CD4-positive, alpha-beta T cell (primary cell): ENCODE data around the gene PARP2. TPM values are rescaled to one million over a fixed set of nuclear protein-coding genes. Genes with fewer than 3 reads are reported as not detected.

Experiments used
- ATAC-seq: fragments of 200-7000 bp; cut with Tn5 transposase; one replicate; pipeline ENCODE4 v1.10.0; 2022; ENCODE audit warnings: mild to moderate bottlenecking; ENCODE audit not compliant: poor library complexity
- CTCF ChIA-PET: fragments of 350-600 bp; sonication (Branson Sonifier 250); formaldehyde crosslinking; loops from one replicate; lab custom pipeline; 2021; ENCODE audit warnings: antibody characterized with exemption, inconsistent platforms; lab: Charles Lee
- POLR2A ChIA-PET: fragments of 350-600 bp; sonication (Branson Sonifier 250); formaldehyde crosslinking; loops from one replicate; lab custom pipeline; 2021; ENCODE audit warnings: antibody characterized with exemption, inconsistent platforms; lab: Charles Lee
- DNase-seq, 14 experiments: peaks; one replicate each; pipeline ENCODE4 v3.0.0-alpha.2; 2013 to 2020; ENCODE audit warnings: mixed read lengths in 2 of 14
- H3K27ac ChIP-seq, 2 donors: one replicate each; pipeline versions ENCODE4 v1.5.1 to v1.7.0; 2013; ENCODE audit warnings: low read length in 2 of 2, low read depth in 1 of 2, mild to moderate bottlenecking in 1 of 2
- H3K27me3 ChIP-seq, 2 experiments: 1 replicate in 1 of 2; 2 replicates in 1 of 2; pipeline versions ENCODE4 v1.6.1 to v1.7.0; 2013; ENCODE audit warnings: low read length in 2 of 2, control low read depth in 1 of 2, mild to moderate bottlenecking in 1 of 2, moderate library complexity in 1 of 2; ENCODE audit not compliant: insufficient read depth in 2 of 2, control insufficient read depth in 1 of 2
- H3K36me3 ChIP-seq: one replicate; pipeline ENCODE4 v1.6.1; 2013; ENCODE audit warnings: low read length, control low read depth; ENCODE audit not compliant: insufficient read depth
- H3K4me1 ChIP-seq: one replicate; pipeline ENCODE4 v1.6.1; 2013; ENCODE audit warnings: low read length, control low read depth; ENCODE audit not compliant: insufficient read depth
- H3K4me3 ChIP-seq: one replicate; pipeline ENCODE4 v1.5.1; 2013; ENCODE audit warnings: mild to moderate bottlenecking, low read length, moderate library complexity
- H3K9me3 ChIP-seq, 2 experiments: 1 replicate in 1 of 2; 2 replicates in 1 of 2; pipeline versions ENCODE4 v1.6.1 to v1.7.0; 2013; ENCODE audit warnings: low read length in 2 of 2, mild to moderate bottlenecking in 2 of 2, control low read depth in 1 of 2, moderate library complexity in 1 of 2; ENCODE audit not compliant: control insufficient read depth in 1 of 2, insufficient read depth in 1 of 2
- H3K27ac Mint-ChIP-seq: one replicate; pipeline ENCODE4 v1.8.0; 2020; ENCODE audit warnings: mixed read lengths
- H3K27me3 Mint-ChIP-seq: one replicate; pipeline ENCODE4 v1.8.0; 2021; ENCODE audit warnings: mixed read lengths
- H3K36me3 Mint-ChIP-seq: one replicate; pipeline ENCODE4 v1.8.0; 2021; ENCODE audit warnings: low read depth, mixed read lengths
- H3K4me1 Mint-ChIP-seq: one replicate; pipeline ENCODE4 v1.8.0; 2021; ENCODE audit warnings: low read depth, mixed read lengths
- H3K4me3 Mint-ChIP-seq: one replicate; pipeline ENCODE4 v1.8.0; 2020; ENCODE audit warnings: mild to moderate bottlenecking, mixed read lengths
- H3K9me3 Mint-ChIP-seq: one replicate; pipeline ENCODE4 v1.8.0; 2020; ENCODE audit warnings: mixed read lengths
- CTCF ChIP-seq: fragments of 200-600 bp; IDR thresholded peaks from one replicate; pipeline ENCODE4 v1.8.0; 2022; ENCODE audit warnings: antibody characterized with exemption, mild to moderate bottlenecking
- intact Hi-C, 2 experiments: fragments of 100-400 bp; cut with DNase I in 1 of 2; cut with micrococcal nuclease in 1 of 2; formaldehyde crosslinking; loops; one replicate each; pipeline versions ENCODE4 v1.15.1 to v1.9.0; 2023 to 2025; cut with DNase I, micrococcal nuclease
- total RNA-seq, 174 experiments: library from RNA in 2 of 174; stranded (reverse) in 2 of 174; gene quantifications; one replicate each; pipeline ENCODE4 v1.2.3 and lab custom pipeline; 2021 to 2026

Gene PARP2
- total RNA-seq, 2 experiments from 2014 or later: 16.3 to 20.4 TPM

DNA sequence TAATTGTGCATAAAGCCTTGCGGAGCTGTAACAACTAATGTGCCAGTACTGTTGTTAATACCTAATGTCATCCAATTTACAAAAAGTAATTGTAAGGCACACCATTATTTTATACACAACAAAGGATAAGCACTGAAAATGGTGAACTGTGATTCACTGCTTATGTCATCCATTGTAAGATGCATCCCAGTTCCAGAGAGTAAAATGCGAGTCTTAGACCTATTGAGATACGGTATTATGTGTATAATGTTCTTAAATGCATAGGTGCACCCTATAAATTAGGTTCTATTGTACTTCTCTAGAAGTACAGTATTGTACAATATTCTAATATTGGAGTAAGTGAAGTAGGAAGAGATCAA is 406 bp downstream of the PARP2 start:
- ChIA-PET POLR2A (interaction anchor here (1.0 to 4.0 kb wide), 14 partner anchors 9 to 339 kb away, joined by 3 to 85 read pairs (median 12); partner anchors contain the start of genes APEX1, CCNB1IP1, OSGEP and PIP4P1), CTCF (interaction anchor here (0.6 to 4.0 kb wide), 7 partner anchors 15 to 112 kb away, joined by 3 to 34 read pairs (median 4); partner anchors contain the start of genes TEP1 and TTC5)
- Mint-ChIP-seq H3K27ac (peak overlapping the region; percentile 97), H3K9me3 (no peaks in the 10 kb centered on the region), H3K36me3 (peaks cover 35% of the 10 kb centered on the region), H3K4me1 (peaks cover 11% of the 10 kb centered on the region), H3K27me3 (no peaks in the 10 kb centered on the region), H3K4me3 (peak overlapping the region; percentile 99)
- H3K4me3 ChIP-seq: peak overlapping the region; percentile 83
- peak overlapping the region; percentile 92 to 95 for H3K27ac ChIP-seq
- peaks cover 0 to 4% of the 10 kb centered on the region in 2 experiments for H3K9me3 ChIP-seq
- H3K27me3 ChIP-seq: no peaks in the 10 kb centered on the region
- DNase-seq: no peak
- TF ChIP-seq CTCF: no peak
- H3K36me3 ChIP-seq: peaks cover 8% of the 10 kb centered on the region
- intact Hi-C loops: loop anchor here (1.0 to 5.0 kb wide), 9 partner anchors 11 to 339 kb away; partner anchors contain the start of genes CCNB1IP1 (in 1 of the 2), PIP4P1 (in 1 of the 2), PNP (in 1 of the 2) and RNASE4 (in 1 of the 2)
- ATAC-seq: no peak
- H3K4me1 ChIP-seq: no peaks in the 10 kb centered on the region

DNA sequence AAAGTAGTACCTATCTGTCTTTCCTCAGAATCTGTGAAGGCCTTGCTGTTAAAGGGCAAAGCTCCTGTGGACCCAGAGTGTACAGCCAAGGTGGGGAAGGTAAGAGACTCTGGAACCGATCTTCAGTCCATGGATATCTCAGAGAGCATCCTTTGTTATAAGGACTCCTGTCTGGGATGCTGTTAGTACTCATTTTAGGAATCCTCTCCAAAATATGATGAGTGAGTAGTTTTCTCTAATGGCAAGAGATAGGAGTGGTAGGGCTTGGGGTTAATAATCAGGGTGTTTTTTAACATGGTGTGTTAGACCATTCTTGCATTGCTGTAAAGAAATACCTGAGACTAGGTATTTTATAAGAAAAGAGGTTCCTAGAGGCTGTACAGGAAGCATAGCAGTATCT is 1.9 kb downstream of the PARP2 start:
- no peak for DNase-seq
- Histone ChIP-seq H3K9me3 (peaks cover 0 to 4% of the 10 kb centered on the region in 2 experiments), H3K36me3 (peaks cover 9% of the 10 kb centered on the region), H3K27me3 (no peaks in the 10 kb centered on the region), H3K4me1 (no peaks in the 10 kb centered on the region), H3K27ac (no peak overlapping the region), H3K4me3 (no peak overlapping the region)
- H3K4me3 Mint-ChIP-seq: peak overlapping the region; percentile 26
- TF ChIP-seq CTCF: no peak
- peaks cover 46% of the 10 kb centered on the region for H3K36me3 Mint-ChIP-seq
- CTCF ChIA-PET: no interaction called here
- H3K9me3 Mint-ChIP-seq: no peaks in the 10 kb centered on the region
- no peak for ATAC-seq
- POLR2A ChIA-PET: no interaction called here
- intact Hi-C loops: loop anchor here in 1 of 2 experiments (5.0 kb wide), 2 partner anchors 67 to 112 kb away; partner anchors contain the start of genes APEX1 and TEP1
- H3K27me3 Mint-ChIP-seq: no peaks in the 10 kb centered on the region
- H3K27ac Mint-ChIP-seq: peak overlapping the region; percentile 97
- peaks cover 11% of the 10 kb centered on the region for H3K4me1 Mint-ChIP-seq

DNA sequence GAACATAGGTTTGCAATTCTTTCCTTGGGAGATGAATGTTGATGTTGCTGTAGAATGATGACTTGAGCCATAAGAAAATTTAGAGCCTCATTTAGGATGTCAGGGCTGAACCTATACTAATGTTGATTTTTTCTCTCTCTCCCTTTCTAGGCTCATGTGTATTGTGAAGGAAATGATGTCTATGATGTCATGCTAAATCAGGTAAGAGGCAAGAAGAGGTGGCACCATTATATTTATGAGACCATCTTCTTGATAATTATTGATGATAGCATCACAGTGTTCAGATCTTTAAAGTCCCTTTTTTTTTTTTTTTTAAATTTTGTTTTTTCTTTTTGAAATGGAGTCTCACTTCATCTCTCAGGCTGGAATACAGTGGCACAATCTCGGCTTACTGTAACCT is 3.3 kb downstream of the PARP2 start:
- no peaks in the 10 kb centered on the region for H3K4me1 ChIP-seq
- no peak for ATAC-seq
- ChIA-PET CTCF (no interaction called here), POLR2A (no interaction called here)
- no peak overlapping the region for H3K27ac ChIP-seq
- Mint-ChIP-seq H3K36me3 (peaks cover 57% of the 10 kb centered on the region), H3K9me3 (no peaks in the 10 kb centered on the region), H3K4me1 (peaks cover 11% of the 10 kb centered on the region), H3K27ac (no peak overlapping the region), H3K27me3 (no peaks in the 10 kb centered on the region), H3K4me3 (no peak overlapping the region)
- no peak overlapping the region for H3K4me3 ChIP-seq
- H3K27me3 ChIP-seq: no peaks in the 10 kb centered on the region
- H3K36me3 ChIP-seq: peaks cover 16% of the 10 kb centered on the region
- H3K9me3 ChIP-seq: peaks cover 0 to 4% of the 10 kb centered on the region in 2 experiments
- intact Hi-C loops: loop anchor here in 1 of 2 experiments (5.0 kb wide), 2 partner anchors 66 to 111 kb away; partner anchors contain the start of genes APEX1 and TEP1
- TF ChIP-seq CTCF: no peak
- DNase-seq: no peak
